ENCODE measurements around the gene MMAB. TPM values are rescaled to one million over a fixed set of nuclear protein-coding genes. Genes with fewer than 3 reads are reported as not detected.

MMAB gene
- total RNA-seq, 1 donor from 2014 or later = 26.4 TPM

- no peaks in the 10 kb centered on the region for H3K9me3 Mint-ChIP-seq
- H3K36me3 Mint-ChIP-seq = no peaks in the 10 kb centered on the region
- H3K27ac Mint-ChIP-seq = no peak overlapping the region
- H3K27me3 Mint-ChIP-seq (ENCODE audit: low read depth) = peaks cover 35% of the 10 kb centered on the region
- no peaks in the 10 kb centered on the region for H3K4me1 Mint-ChIP-seq
- no peak for DNase-seq (ENCODE audit: low spot score in 2 of 2, unreplicated experiment in 2 of 2)
- no peak for TF ChIP-seq CTCF (IDR thresholded peaks at IDR 0.05; ENCODE audit: unreplicated experiment)
- H3K4me3 Mint-ChIP-seq = no peak overlapping the region
Measured at GRCh38 chr12:109549613-109550270, 23.6 kb downstream of the MMAB start.

GRCh38 chr12:109548258-109548657, 25.0 kb downstream of the MMAB start:
- DNase-seq (ENCODE audit: low spot score in 2 of 2, unreplicated experiment in 2 of 2) = no peak
- Mint-ChIP-seq H3K27me3 (ENCODE audit: low read depth) (peaks cover 32% of the 10 kb centered on the region), H3K4me3 (no peak overlapping the region), H3K36me3 (no peaks in the 10 kb centered on the region), H3K9me3 (no peaks in the 10 kb centered on the region), H3K27ac (no peak overlapping the region), H3K4me1 (no peaks in the 10 kb centered on the region)
- TF ChIP-seq CTCF (IDR thresholded peaks at IDR 0.05; ENCODE audit: unreplicated experiment) = no peak

- no peak for TF ChIP-seq CTCF (IDR thresholded peaks at IDR 0.05; ENCODE audit: unreplicated experiment)
- H3K4me1 Mint-ChIP-seq = no peaks in the 10 kb centered on the region
- no peak for DNase-seq (ENCODE audit: low spot score in 2 of 2, unreplicated experiment in 2 of 2)
- no peak overlapping the region for H3K4me3 Mint-ChIP-seq
- no peaks in the 10 kb centered on the region for H3K36me3 Mint-ChIP-seq
- H3K27me3 Mint-ChIP-seq (ENCODE audit: low read depth) = peaks cover 32% of the 10 kb centered on the region
- H3K9me3 Mint-ChIP-seq = no peaks in the 10 kb centered on the region
- no peak overlapping the region for H3K27ac Mint-ChIP-seq
Measured at GRCh38 chr12:109547286-109547685, 26.0 kb downstream of the MMAB start.

- no peak for TF ChIP-seq CTCF (IDR thresholded peaks at IDR 0.05; ENCODE audit: unreplicated experiment)
- H3K4me1 Mint-ChIP-seq = no peaks in the 10 kb centered on the region
- no peak overlapping the region for H3K4me3 Mint-ChIP-seq
- no peaks in the 10 kb centered on the region for H3K36me3 Mint-ChIP-seq
- no peak for DNase-seq (ENCODE audit: low spot score in 2 of 2, unreplicated experiment in 2 of 2)
- H3K27me3 Mint-ChIP-seq (ENCODE audit: low read depth) = peaks cover 32% of the 10 kb centered on the region
- no peaks in the 10 kb centered on the region for H3K9me3 Mint-ChIP-seq
- H3K27ac Mint-ChIP-seq = no peak overlapping the region
Measured at GRCh38 chr12:109545826-109546225, 27.5 kb downstream of the MMAB start.

GRCh38 chr12:109544955-109545531, 28.3 kb downstream of the MMAB start:
- Mint-ChIP-seq H3K27me3 (ENCODE audit: low read depth) (peaks cover 29% of the 10 kb centered on the region), H3K27ac (no peak overlapping the region), H3K9me3 (no peaks in the 10 kb centered on the region), H3K36me3 (no peaks in the 10 kb centered on the region), H3K4me3 (no peak overlapping the region), H3K4me1 (no peaks in the 10 kb centered on the region)
- no peak for DNase-seq (ENCODE audit: low spot score in 2 of 2, unreplicated experiment in 2 of 2)
- no peak for TF ChIP-seq CTCF (IDR thresholded peaks at IDR 0.05; ENCODE audit: unreplicated experiment)
